ENCODE data around the gene SRF.

SRF gene

GRCh38 chr6:43184268-43184985 lies 13.4 kb downstream of the SRF start:
- DNase-seq: no peak

GRCh38 chr6:43185391-43185985 lies 14.4 kb downstream of the SRF start:
- DNase-seq: no peak

GRCh38 chr6:43186019-43186418 lies 14.9 kb downstream of the SRF start:
- DNase-seq: no peak

GRCh38 chr6:43186706-43187105 lies 15.6 kb downstream of the SRF start:
- DNase-seq: no peak

- no peak for DNase-seq
Observed at GRCh38 chr6:43187821-43188220, 16.8 kb downstream of the SRF start.

DNA sequence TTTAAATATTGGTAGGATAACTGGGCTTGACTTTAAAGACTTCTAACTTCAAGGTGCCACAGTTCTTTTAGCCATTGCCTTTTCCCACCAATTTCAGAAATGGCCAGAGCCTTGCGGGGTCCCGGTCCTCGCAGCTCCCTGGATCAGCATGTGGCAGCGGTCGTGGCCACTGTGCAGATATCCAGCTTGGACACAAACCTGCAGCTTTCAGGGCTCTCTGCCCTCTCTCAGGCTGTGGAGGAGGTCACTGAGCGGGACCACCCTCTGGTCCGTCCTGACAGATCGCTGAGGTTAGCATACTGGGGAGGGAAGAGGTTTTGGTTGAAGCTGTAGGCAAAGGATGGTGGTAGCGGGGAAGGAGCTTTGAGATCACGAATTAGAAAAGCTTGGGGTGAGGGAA lies 17.4 kb downstream of the SRF start:
- DNase-seq: no peak

DNA sequence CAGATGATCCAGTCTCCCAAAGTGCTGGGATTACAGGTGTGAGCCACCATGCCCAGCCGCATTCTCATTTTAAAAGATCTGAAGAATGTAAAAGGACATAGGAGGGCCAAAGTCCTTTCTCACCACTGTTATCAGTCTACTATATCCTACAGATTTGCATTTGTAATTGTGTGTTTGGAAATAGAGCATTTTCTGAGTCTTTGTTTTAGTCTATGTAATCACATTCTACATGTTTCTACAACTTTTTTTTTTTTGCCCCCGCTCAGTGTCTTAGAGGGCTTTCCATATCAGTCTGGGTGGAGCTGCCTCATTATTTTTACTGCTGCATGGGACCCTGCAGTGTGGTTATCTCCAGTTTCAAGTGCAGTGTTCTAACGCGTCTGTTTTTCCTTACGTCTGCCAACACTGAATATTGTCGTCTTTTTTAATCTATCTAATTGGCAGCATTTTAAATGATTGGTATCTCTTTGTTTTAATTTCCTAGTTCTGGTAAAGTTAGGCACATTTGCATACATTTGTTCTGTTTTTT lies 18.8 kb downstream of the SRF start:
- DNase-seq: peak; percentile 52

DNA sequence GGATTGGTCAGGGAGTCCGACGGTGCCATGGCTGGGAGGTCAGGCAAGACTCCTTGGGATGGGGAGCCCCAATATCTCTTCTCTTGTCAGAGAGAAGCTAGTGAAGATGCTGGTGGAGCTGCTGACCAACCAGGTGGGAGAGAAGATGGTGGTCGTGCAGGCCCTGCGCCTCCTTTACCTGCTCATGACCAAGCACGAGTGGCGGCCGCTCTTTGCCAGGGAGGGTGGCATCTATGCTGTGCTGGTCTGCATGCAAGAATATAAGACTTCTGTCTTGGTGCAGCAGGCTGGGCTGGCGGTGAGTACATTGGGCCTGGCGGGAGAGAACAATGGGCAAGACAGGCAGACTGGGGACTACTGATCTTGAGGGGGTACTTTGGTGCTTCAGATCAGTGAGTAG lies 21.8 kb downstream of the SRF start:
- DNase-seq: no peak

DNA sequence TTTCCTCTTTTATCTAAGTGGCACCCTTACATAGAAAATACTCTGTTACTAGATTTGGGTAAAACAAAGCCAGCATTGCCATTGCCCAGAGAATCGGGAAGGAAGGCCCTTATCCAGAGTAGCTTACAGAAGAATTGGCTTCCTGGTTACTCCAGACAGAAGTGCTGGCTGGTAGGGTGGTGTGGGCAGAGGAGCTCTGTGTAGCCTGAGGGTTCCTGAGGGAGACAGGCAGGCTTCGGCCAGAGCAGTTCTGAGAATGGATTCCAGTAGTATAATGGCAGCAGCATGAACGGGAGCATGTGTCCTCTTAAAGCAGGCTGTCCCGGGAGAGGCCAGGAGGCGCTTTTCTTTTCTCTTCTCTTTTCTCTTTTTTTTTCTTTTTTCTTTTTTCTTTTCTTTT lies 22.9 kb downstream of the SRF start:
- DNase-seq: no peak

GRCh38 chr6:43196337-43196736 lies 25.3 kb downstream of the SRF start:
- DNase-seq: no peak

DNA sequence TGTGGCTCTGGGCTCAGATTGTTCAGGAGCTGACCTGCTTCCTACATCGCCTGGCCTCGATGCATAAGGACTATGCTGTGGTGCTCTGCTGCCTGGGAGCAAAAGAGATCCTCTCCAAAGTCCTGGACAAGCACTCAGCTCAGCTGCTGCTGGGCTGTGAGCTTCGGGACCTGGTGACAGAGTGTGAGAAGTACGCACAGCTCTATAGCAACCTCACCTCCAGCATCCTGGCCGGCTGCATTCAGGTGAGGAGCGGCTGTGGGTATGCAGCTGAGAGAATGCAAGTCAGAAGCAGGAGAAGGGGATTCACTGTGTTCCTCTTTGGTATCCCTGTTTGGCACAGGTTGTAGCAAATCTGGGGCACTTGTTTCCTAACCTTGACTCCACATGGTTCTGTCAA lies 28.8 kb downstream of the SRF start:
- no peak for DNase-seq

GRCh38 chr6:43200541-43200940 lies 29.5 kb downstream of the SRF start:
- no peak for DNase-seq

GRCh38 chr6:43202451-43202850 lies 31.4 kb downstream of the SRF start:
- DNase-seq: no peak

- no peak for DNase-seq
Observed at GRCh38 chr6:43203029-43203717, 32.1 kb downstream of the SRF start.

DNA sequence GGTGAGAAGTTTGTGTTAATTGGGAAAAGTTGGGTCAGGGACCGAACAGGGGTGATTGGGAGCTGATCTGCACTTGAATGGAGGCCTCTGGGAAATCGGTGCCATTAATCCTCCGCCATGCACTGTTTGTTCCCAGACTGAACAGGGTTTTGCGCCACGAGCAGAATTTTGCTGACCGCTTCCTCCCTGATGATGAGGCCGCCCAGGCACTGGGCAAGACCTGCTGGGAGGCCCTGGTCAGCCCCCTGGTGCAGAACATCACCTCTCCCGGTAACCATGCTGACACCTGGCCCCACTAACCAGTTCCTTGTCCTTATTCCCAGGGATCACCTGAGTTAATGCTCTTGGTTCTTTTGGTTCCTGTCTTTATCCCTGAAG lies 32.6 kb downstream of the SRF start:
- no peak for DNase-seq

DNA sequence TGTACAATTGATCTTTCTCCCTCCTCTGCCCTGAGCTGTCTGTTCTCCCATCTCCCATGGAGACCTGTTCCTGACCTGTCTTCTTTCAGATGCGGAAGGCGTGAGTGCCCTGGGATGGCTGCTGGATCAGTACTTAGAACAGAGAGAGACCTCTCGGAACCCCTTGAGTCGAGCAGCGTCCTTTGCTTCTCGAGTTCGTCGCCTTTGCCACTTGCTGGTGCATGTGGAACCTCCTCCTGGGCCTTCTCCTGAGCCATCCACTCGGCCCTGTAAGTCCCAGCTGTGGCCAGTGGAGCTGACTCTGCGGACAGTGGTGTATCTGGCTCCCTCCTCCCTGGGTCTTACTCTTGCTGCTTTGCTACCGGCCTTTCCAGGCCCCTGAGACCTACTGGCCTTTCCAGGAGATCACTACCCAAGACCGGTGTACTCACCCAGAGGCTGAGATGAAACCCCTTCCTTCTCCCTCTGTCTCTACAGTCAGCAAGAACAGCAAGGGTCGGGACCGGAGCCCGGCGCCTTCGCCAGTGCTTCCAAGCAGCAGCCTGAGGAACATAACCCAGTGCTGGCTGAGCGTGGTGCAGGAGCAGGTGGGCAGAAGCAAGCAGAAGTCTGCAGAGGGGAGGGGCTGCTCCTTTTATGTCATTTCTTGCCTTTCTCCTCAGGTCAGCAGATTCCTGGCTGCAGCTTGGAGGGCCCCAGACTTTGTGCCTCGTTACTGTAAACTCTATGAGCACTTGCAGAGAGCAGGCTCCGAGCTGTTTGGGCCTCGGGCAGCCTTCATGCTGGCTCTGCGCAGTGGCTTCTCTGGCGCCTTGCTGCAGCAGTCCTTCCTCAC lies 33.4 kb downstream of the SRF start:
- no peak for DNase-seq

DNA sequence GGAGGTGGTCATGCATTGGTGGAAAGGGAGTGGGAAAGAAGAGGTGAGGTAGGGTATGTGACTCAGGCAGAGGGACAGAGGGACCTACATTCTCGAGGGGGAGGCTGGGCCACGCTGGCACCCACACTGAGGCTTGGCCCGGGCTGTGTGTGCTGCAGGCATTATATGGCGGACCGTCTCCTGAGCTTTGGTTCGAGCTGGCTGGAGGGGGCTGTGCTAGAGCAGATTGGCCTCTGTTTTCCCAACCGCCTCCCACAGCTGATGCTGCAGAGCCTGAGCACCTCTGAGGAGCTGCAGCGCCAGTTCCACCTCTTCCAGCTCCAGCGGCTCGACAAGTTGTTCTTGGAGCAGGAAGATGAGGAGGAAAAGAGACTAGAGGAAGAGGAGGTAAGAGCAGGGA lies 34.8 kb downstream of the SRF start:
- no peak for DNase-seq

- DNase-seq: no peak
Observed at GRCh38 chr6:43207286-43207685, 36.2 kb downstream of the SRF start.

GRCh38 chr6:43211955-43212354 lies 40.9 kb downstream of the SRF start:
- DNase-seq: no peak

GRCh38 chr6:43213431-43213830 lies 42.4 kb downstream of the SRF start:
- DNase-seq: no peak

- no peak for DNase-seq
Observed at GRCh38 chr6:43215066-43215465, 44.0 kb downstream of the SRF start.

- DNase-seq: no peak
Observed at GRCh38 chr6:43216200-43216599, 45.1 kb downstream of the SRF start.

GRCh38 chr6:43217351-43217750 lies 46.3 kb downstream of the SRF start:
- no peak for DNase-seq

Data from hematopoietic multipotent progenitor cell treated with erythropoietin and hydrocortisone succinate and interleukin-3 and kit ligand, for 4 days (in vitro differentiated cells).